HCT116 (cell line): Measurements from ENCODE around the gene TTLL9. TPM values are rescaled to one million over a fixed set of nuclear protein-coding genes. Genes with fewer than 3 reads are reported as not detected.

Experiments used
- ATAC-seq: fragments of 200-7000 bp; cut with Tn5 transposase; 2 replicates; pipeline ENCODE4 v1.9.1; 2020; ENCODE audit warnings: mild to moderate bottlenecking, moderate library complexity
- BruUV-seq: library from RNA; stranded (reverse); fragments of 400-500 nt; replicated peaks from 2 replicates; lab custom pipeline; 2021; lab: Mats Ljungman, UMichigan
- CTCF ChIA-PET: fragments of 300-600 bp; sonication (Branson Sonifier 250); formaldehyde crosslinking; loops from one replicate; lab custom pipeline; 2021; ENCODE audit warnings: antibody characterized with exemption; lab: Charles Lee
- POLR2A ChIA-PET: fragments of 300-600, 350-600 bp; sonication (Branson Sonifier 250); formaldehyde crosslinking; loops from one replicate; lab custom pipeline; 2021; ENCODE audit warnings: antibody characterized with exemption; lab: Charles Lee
- RAD21 ChIA-PET, 2 experiments: fragments of 300-600 bp; sonication (Branson Sonifier 250); formaldehyde crosslinking; loops; one replicate each; lab custom pipeline; 2023; ENCODE audit warnings: low total read pairs in 2 of 2; ENCODE audit not compliant: uncharacterized antibody in 2 of 2, unreplicated experiment in 2 of 2, low non-redundant PET in 1 of 2; lab: Charles Lee
- DNase-seq: peaks from one replicate; pipeline ENCODE4 v3.0.0-alpha.2; 2010; ENCODE audit warnings: low read depth, low spot score
- H2AFZ ChIP-seq: fragments of 200-600 bp; shearing (Covaris generic), sonication (generic); 2 replicates; pipeline ENCODE4 v1.6.1; 2017; ENCODE audit warnings: low read depth, mixed run types, mixed read lengths, antibody characterized with exemption, low read length; ENCODE audit not compliant: poor library complexity, severe bottlenecking
- H3K27ac ChIP-seq: 2 replicates; pipeline ENCODE4 v1.5.1; 2012; ENCODE audit warnings: low read depth, low read length
- H3K27me3 ChIP-seq: fragments of 200-600 bp; sonication (generic); 2 replicates; pipeline ENCODE4 v1.6.1; 2016; ENCODE audit warnings: mixed run types, low read length, mixed read lengths; ENCODE audit not compliant: insufficient read depth
- H3K36me3 ChIP-seq, 2 experiments: fragments of 200-500 bp in 1 of 2; fragments of 200-600 bp in 1 of 2; sonication (Bioruptor generic) in 1 of 2; sonication (generic) in 1 of 2; 2 replicates each; pipeline versions ENCODE4 v1.5.1 to v1.6.1; 2014 to 2016; ENCODE audit warnings: low read length in 2 of 2, inconsistent platforms in 1 of 2, mixed read lengths in 1 of 2, mixed run types in 1 of 2; ENCODE audit not compliant: insufficient read depth in 2 of 2, control insufficient read depth in 1 of 2
- H3K4me1 ChIP-seq, 2 experiments: fragments of 200-600 bp in 1 of 2; sonication (generic) in 1 of 2; 2 replicates each; pipeline versions ENCODE4 v1.5.1 to v1.6.1; 2012 to 2017; ENCODE audit warnings: low read length in 2 of 2, inconsistent platforms in 1 of 2, mild to moderate bottlenecking in 1 of 2, mixed read lengths in 1 of 2, mixed run types in 1 of 2, moderate library complexity in 1 of 2; ENCODE audit not compliant: insufficient read depth in 2 of 2, control insufficient read depth in 1 of 2
- H3K4me2 ChIP-seq: fragments of 200-600 bp; sonication (generic); 2 replicates; pipeline ENCODE4 v1.6.1; 2017; ENCODE audit warnings: mixed run types, low read length, mixed read lengths
- H3K4me3 ChIP-seq, 2 experiments: fragments of 200-600 bp in 1 of 2; sonication (generic) in 1 of 2; replicated peaks in 1 of 2; 2 replicates each; pipeline ENCODE4 v1.5.1; 2011 to 2016; ENCODE audit warnings: low read length in 2 of 2, control low read depth in 1 of 2, low read depth in 1 of 2, mild to moderate bottlenecking in 1 of 2, mixed read lengths in 1 of 2, mixed run types in 1 of 2
- H3K79me2 ChIP-seq: fragments of 200-600 bp; sonication (generic); 2 replicates; pipeline ENCODE4 v1.6.1; 2017; ENCODE audit warnings: mild to moderate bottlenecking, mixed run types, low read length, moderate library complexity, mixed read lengths; ENCODE audit not compliant: insufficient read depth
- H3K9ac ChIP-seq: fragments of 200-600 bp; sonication (generic); 2 replicates; pipeline ENCODE4 v1.6.1; 2016; ENCODE audit warnings: low read length, mixed read lengths
- H3K9me2 ChIP-seq: fragments of 200-600 bp; sonication (generic), shearing (Covaris generic); 2 replicates; pipeline ENCODE4 v1.6.1; 2017; ENCODE audit warnings: mixed run types, mild to moderate bottlenecking, moderate library complexity; ENCODE audit not compliant: insufficient read depth
- H3K9me3 ChIP-seq, 2 experiments: fragments of 200-500 bp in 1 of 2; fragments of 200-600 bp in 1 of 2; sonication (Bioruptor generic) in 1 of 2; sonication (generic) in 1 of 2; 2 replicates each; pipeline ENCODE4 v1.6.1; 2014 to 2017; ENCODE audit warnings: low read length in 2 of 2, mixed read lengths in 2 of 2, inconsistent platforms in 1 of 2, low read depth in 1 of 2, mild to moderate bottlenecking in 1 of 2, mixed run types in 1 of 2, moderate library complexity in 1 of 2; ENCODE audit not compliant: control insufficient read depth in 1 of 2, insufficient read depth in 1 of 2
- H4K20me1 ChIP-seq: fragments of 200-600 bp; sonication (generic), shearing (Covaris generic); 2 replicates; pipeline ENCODE4 v1.6.1; 2017; ENCODE audit warnings: mixed run types, mild to moderate bottlenecking, moderate library complexity; ENCODE audit not compliant: insufficient read depth
- EGR1 ChIP-seq: IDR thresholded peaks from 2 replicates; pipeline ENCODE4 v1.6.1; 2012; ENCODE audit warnings: low read depth
- ELF1 ChIP-seq: IDR thresholded peaks from 2 replicates; pipeline ENCODE4 v1.6.1; 2012; ENCODE audit warnings: low read depth, borderline replicate concordance
- EZH2phosphoT487 ChIP-seq: fragments of 200-600 bp; IDR thresholded peaks from 2 replicates; pipeline ENCODE4 v1.6.1; 2018; ENCODE audit warnings: antibody characterized with exemption, borderline replicate concordance
- FOSL1 ChIP-seq: IDR thresholded peaks from 2 replicates; pipeline ENCODE4 v1.6.1; 2012; ENCODE audit warnings: low read depth
- POLR2A ChIP-seq: IDR thresholded peaks from 2 replicates; pipeline ENCODE4 v1.7.0; 2011; ENCODE audit warnings: borderline replicate concordance; ENCODE audit not compliant: insufficient read depth, insufficient read length; ENCODE audit errors: extremely low read depth
- SIN3A ChIP-seq: IDR thresholded peaks from 2 replicates; pipeline ENCODE4 v1.6.1; 2012; ENCODE audit warnings: low read depth
- SRF ChIP-seq: IDR thresholded peaks from 2 replicates; pipeline ENCODE4 v1.6.1; 2012; ENCODE audit warnings: low read depth
- TCF7L2 ChIP-seq: IDR thresholded peaks from 2 replicates; pipeline ENCODE4 v1.7.0; 2011; ENCODE audit warnings: borderline replicate concordance, inconsistent platforms; ENCODE audit not compliant: insufficient read depth, insufficient read length; ENCODE audit errors: extremely low read depth
- YY1 ChIP-seq: IDR thresholded peaks from 2 replicates; pipeline ENCODE4 v1.6.1; 2011; ENCODE audit warnings: low read length, low read depth, moderate library complexity, mild to moderate bottlenecking; ENCODE audit not compliant: insufficient replicate concordance; ENCODE audit errors: extremely low read depth
- ZNF274 ChIP-seq: fragments of 200-500 bp; sonication (Bioruptor generic); IDR thresholded peaks from 2 replicates; pipeline ENCODE4 v1.6.1; 2014; ENCODE audit warnings: mild to moderate bottlenecking, low read depth, low read length, inconsistent platforms
- intact Hi-C: fragments of 100-400 bp; cut with micrococcal nuclease; formaldehyde crosslinking; loops from 2 replicates; pipeline ENCODE4 v1.10.0; 2022
- total RNA-seq: library from RNA; stranded (reverse); gene quantifications from one replicate; pipeline ENCODE4 v1.2.1, GENCODE V29; 2021; ENCODE audit not compliant: unreplicated experiment
- TF ChIP-seq, protein P1 (sequence below): IDR thresholded peaks from 2 replicates; pipeline ENCODE4 v1.6.1; 2011; ENCODE audit warnings: mild to moderate bottlenecking, low read length, moderate library complexity; ENCODE audit not compliant: insufficient replicate concordance; ENCODE audit errors: extremely low read depth
- TF ChIP-seq, protein P2 (sequence below): IDR thresholded peaks from 2 replicates; pipeline ENCODE4 v1.6.1; 2012; ENCODE audit warnings: low read depth

TTLL9 gene
- total RNA-seq, 1 experiment from 2014 or later: not detected

DNA sequence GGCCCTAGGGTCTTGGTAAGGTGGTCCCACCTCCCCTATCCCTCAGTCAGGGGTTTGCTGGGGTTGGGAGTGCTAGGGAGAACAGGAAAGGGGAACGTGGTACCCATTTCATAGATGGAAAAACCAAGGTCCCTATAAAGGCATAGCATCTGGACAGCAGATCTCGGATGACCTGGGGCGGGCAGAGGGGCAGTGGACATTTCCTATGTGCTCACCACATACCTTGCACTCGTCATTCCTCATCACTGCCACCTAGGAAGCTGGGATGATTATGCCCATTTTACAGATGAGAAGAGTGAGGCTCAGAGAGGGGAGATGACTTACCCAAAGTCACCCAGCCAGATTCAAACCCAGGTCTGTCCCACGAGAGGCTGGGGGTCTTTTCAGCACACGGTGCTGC, 39.2 kb upstream of the TTLL9 start:
- ATAC-seq (no peak), DNase-seq (no peak)
- ChIA-PET RAD21 (no interaction called here), POLR2A (no interaction called here), CTCF (interaction anchor here (1.7 kb wide), 1 partner anchor 22 kb away, joined by 6 read pairs; no protein-coding TSS in a partner anchor)
- H3K4me3 ChIP-seq: no peak overlapping the region
- peaks cover 8 to 16% of the 10 kb centered on the region in 2 experiments for H3K4me1 ChIP-seq
- intact Hi-C loops: no loop called here
- no TSS peak for BruUV-seq
- no peaks in the 10 kb centered on the region for H3K36me3 ChIP-seq
- H3K27ac ChIP-seq: no peak overlapping the region
- H3K79me2 ChIP-seq: no peaks in the 10 kb centered on the region
- no peak overlapping the region for H3K4me2 ChIP-seq
- H4K20me1 ChIP-seq: no peaks in the 10 kb centered on the region
- H3K9ac ChIP-seq: no peak overlapping the region
- TF ChIP-seq, protein P1, sequence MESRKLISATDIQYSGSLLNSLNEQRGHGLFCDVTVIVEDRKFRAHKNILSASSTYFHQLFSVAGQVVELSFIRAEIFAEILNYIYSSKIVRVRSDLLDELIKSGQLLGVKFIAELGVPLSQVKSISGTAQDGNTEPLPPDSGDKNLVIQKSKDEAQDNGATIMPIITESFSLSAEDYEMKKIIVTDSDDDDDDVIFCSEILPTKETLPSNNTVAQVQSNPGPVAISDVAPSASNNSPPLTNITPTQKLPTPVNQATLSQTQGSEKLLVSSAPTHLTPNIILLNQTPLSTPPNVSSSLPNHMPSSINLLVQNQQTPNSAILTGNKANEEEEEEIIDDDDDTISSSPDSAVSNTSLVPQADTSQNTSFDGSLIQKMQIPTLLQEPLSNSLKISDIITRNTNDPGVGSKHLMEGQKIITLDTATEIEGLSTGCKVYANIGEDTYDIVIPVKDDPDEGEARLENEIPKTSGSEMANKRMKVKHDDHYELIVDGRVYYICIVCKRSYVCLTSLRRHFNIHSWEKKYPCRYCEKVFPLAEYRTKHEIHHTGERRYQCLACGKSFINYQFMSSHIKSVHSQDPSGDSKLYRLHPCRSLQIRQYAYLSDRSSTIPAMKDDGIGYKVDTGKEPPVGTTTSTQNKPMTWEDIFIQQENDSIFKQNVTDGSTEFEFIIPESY: no peak
- TF ChIP-seq YY1 (no peak), ELF1 (no peak), FOSL1 (no peak), SIN3A (no peak), ZNF274 (no peak), SRF (no peak), EGR1 (no peak), EZH2phosphoT487 (no peak), TCF7L2 (no peak), POLR2A (no peak)
- TF ChIP-seq, protein P2, sequence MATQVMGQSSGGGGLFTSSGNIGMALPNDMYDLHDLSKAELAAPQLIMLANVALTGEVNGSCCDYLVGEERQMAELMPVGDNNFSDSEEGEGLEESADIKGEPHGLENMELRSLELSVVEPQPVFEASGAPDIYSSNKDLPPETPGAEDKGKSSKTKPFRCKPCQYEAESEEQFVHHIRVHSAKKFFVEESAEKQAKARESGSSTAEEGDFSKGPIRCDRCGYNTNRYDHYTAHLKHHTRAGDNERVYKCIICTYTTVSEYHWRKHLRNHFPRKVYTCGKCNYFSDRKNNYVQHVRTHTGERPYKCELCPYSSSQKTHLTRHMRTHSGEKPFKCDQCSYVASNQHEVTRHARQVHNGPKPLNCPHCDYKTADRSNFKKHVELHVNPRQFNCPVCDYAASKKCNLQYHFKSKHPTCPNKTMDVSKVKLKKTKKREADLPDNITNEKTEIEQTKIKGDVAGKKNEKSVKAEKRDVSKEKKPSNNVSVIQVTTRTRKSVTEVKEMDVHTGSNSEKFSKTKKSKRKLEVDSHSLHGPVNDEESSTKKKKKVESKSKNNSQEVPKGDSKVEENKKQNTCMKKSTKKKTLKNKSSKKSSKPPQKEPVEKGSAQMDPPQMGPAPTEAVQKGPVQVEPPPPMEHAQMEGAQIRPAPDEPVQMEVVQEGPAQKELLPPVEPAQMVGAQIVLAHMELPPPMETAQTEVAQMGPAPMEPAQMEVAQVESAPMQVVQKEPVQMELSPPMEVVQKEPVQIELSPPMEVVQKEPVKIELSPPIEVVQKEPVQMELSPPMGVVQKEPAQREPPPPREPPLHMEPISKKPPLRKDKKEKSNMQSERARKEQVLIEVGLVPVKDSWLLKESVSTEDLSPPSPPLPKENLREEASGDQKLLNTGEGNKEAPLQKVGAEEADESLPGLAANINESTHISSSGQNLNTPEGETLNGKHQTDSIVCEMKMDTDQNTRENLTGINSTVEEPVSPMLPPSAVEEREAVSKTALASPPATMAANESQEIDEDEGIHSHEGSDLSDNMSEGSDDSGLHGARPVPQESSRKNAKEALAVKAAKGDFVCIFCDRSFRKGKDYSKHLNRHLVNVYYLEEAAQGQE: no peak
- H3K9me3 ChIP-seq: no peaks in the 10 kb centered on the region
- no peak overlapping the region for H2AFZ ChIP-seq
- no peaks in the 10 kb centered on the region for H3K27me3 ChIP-seq
- H3K9me2 ChIP-seq: no peaks in the 10 kb centered on the region
